Measurements from ENCODE around the gene ACAD10. TPM values are rescaled to one million over a fixed set of nuclear protein-coding genes. Genes with fewer than 3 reads are reported as not detected.
A peak's percentile ranks its signal among the peaks of the same experiment; 100 is the strongest.

ACAD10 gene
- total RNA-seq, 1 donor from 2014 or later, result 23.3 TPM

- no peak for DNase-seq
- intact Hi-C loops (cut with DNase I), result loop anchor here (10.0 kb wide), 1 partner anchor 47 kb away; no protein-coding TSS in a partner anchor
- H3K9me3 ChIP-seq, result no peaks in the 10 kb centered on the region
- TF ChIP-seq CTCF (IDR thresholded peaks at IDR 0.05), result no peak
- H3K27me3 ChIP-seq, result no peaks in the 10 kb centered on the region
- peaks cover 49% of the 10 kb centered on the region for H3K36me3 ChIP-seq
- peaks cover 3% of the 10 kb centered on the region for H3K4me1 ChIP-seq
- H3K4me3 ChIP-seq, result no peak overlapping the region
- ATAC-seq, result no peak
- no peak overlapping the region for H3K27ac ChIP-seq
Observed at GRCh38 chr12:111748151-111748672, 62.4 kb downstream of the ACAD10 start.

- Histone ChIP-seq H3K4me3 (no peak overlapping the region), H3K36me3 (peaks cover 52% of the 10 kb centered on the region), H3K27me3 (no peaks in the 10 kb centered on the region), H3K4me1 (peaks cover 5% of the 10 kb centered on the region), H3K9me3 (no peaks in the 10 kb centered on the region), H3K27ac (no peak overlapping the region)
- no peak for TF ChIP-seq CTCF (IDR thresholded peaks at IDR 0.05)
- no peak for DNase-seq
- no peak for ATAC-seq
- intact Hi-C loops (cut with DNase I), result loop anchor here (10.0 kb wide), 1 partner anchor 46 kb away; no protein-coding TSS in a partner anchor
Observed at GRCh38 chr12:111748867-111749266, 63.0 kb downstream of the ACAD10 start.

GRCh38 chr12:111749391-111749790 is 63.5 kb downstream of the ACAD10 start:
- H3K4me1 ChIP-seq, result peaks cover 5% of the 10 kb centered on the region
- no peak for DNase-seq
- no peak overlapping the region for H3K4me3 ChIP-seq
- H3K27ac ChIP-seq, result no peak overlapping the region
- H3K27me3 ChIP-seq, result no peaks in the 10 kb centered on the region
- ATAC-seq, result no peak
- peaks cover 53% of the 10 kb centered on the region for H3K36me3 ChIP-seq
- no peak for TF ChIP-seq CTCF (IDR thresholded peaks at IDR 0.05)
- H3K9me3 ChIP-seq, result no peaks in the 10 kb centered on the region
- intact Hi-C loops (cut with DNase I), result loop anchor here (10.0 kb wide), 1 partner anchor 45 kb away; no protein-coding TSS in a partner anchor

- no peak overlapping the region for H3K27ac ChIP-seq
Observed at GRCh38 chr12:111753144-111753881, 67.5 kb downstream of the ACAD10 start.

GRCh38 chr12:111754671-111755070 is 68.8 kb downstream of the ACAD10 start:
- no peaks in the 10 kb centered on the region for H3K9me3 ChIP-seq
- DNase-seq (no peak), ATAC-seq (no peak)
- no peak overlapping the region for H3K4me3 ChIP-seq
- intact Hi-C loops (cut with DNase I), result no loop called here
- H3K27ac ChIP-seq, result no peak overlapping the region
- H3K4me1 ChIP-seq, result peaks cover 28% of the 10 kb centered on the region
- H3K36me3 ChIP-seq, result peaks cover 18% of the 10 kb centered on the region
- H3K27me3 ChIP-seq, result no peaks in the 10 kb centered on the region
- no peak for TF ChIP-seq CTCF (IDR thresholded peaks at IDR 0.05)

More at GRCh38 chr12:111753144-111753881, 67.5 kb downstream of the ACAD10 start:
- Histone ChIP-seq H3K4me1 (peaks cover 22% of the 10 kb centered on the region), H3K36me3 (peaks cover 27% of the 10 kb centered on the region), H3K4me3 (no peak overlapping the region), H3K27me3 (no peaks in the 10 kb centered on the region), H3K9me3 (no peaks in the 10 kb centered on the region)
- ATAC-seq (peak; percentile 94), DNase-seq (peak; percentile 83)
- intact Hi-C loops (cut with DNase I), result no loop called here
- peak; percentile 87 for TF ChIP-seq CTCF (IDR thresholded peaks at IDR 0.05)

Data from upper lobe of right lung (tissue), 1 donor.